ENCODE results near the gene ZFR2.

Gene ZFR2

GRCh38 chr19:3781603-3782002 is 87.2 kb downstream of the ZFR2 start:
- Histone ChIP-seq H3K27me3 (ENCODE audit: control insufficient read depth, low read length) (peaks cover 10% of the 10 kb centered on the region; the same call in 1 of the 2 replicates), H3K9me2 (replicated peaks; ENCODE audit: control insufficient read depth, low read length) (no peaks in the 10 kb centered on the region)
- TF ChIP-seq, protein P1, sequence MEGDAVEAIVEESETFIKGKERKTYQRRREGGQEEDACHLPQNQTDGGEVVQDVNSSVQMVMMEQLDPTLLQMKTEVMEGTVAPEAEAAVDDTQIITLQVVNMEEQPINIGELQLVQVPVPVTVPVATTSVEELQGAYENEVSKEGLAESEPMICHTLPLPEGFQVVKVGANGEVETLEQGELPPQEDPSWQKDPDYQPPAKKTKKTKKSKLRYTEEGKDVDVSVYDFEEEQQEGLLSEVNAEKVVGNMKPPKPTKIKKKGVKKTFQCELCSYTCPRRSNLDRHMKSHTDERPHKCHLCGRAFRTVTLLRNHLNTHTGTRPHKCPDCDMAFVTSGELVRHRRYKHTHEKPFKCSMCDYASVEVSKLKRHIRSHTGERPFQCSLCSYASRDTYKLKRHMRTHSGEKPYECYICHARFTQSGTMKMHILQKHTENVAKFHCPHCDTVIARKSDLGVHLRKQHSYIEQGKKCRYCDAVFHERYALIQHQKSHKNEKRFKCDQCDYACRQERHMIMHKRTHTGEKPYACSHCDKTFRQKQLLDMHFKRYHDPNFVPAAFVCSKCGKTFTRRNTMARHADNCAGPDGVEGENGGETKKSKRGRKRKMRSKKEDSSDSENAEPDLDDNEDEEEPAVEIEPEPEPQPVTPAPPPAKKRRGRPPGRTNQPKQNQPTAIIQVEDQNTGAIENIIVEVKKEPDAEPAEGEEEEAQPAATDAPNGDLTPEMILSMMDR (IDR thresholded peaks at IDR 0.05; ENCODE audit: low read depth, low read length, poor library complexity, severe bottlenecking) = no peak
- TF ChIP-seq EZH2phosphoT487 (IDR thresholded peaks at IDR 0.05; ENCODE audit: borderline replicate concordance, low read length) = no peak

DNA sequence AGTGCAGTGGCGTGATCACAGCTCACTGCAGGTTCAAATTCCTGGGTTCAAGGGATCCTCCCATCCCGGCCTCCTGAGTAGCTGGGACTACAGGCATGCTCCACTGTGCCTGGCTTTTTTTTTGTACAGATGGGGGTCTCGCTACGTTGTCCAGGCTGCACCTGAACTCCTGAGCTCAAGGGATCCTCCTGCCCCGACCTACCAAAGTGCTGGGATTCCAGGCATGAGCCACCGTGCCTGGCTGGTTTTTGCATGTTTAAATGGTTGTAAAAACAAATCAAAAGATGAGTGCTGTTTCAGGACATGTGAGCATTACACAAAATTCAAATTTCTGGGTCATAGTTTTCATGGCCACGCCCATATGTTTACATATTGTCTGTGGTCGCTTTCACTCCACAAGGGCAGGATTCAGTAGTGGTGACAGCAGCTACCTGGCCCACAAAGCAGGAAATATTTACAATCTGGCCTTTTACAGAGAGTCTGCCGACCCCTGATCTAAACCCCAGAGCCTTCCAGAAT is 88.0 kb downstream of the ZFR2 start:
- peaks cover 18% of the 10 kb centered on the region; the same call in 1 of the 2 replicates for H3K9me3 ChIP-seq (ENCODE audit: control insufficient read depth, insufficient read depth, low read length)
- H3K79me2 ChIP-seq (ENCODE audit: control insufficient read depth, low read length) = no peaks in the 10 kb centered on the region
- H3K4me2 ChIP-seq (ENCODE audit: low read length) = no peak overlapping the region
- no peaks in the 10 kb centered on the region for H3F3A ChIP-seq (ENCODE audit: control insufficient read depth, insufficient read depth)
- H3K36me3 ChIP-seq (ENCODE audit: control insufficient read depth, low read length) = no peaks in the 10 kb centered on the region
- no peak overlapping the region for H3K27ac ChIP-seq (ENCODE audit: low read depth, low read length)
- H3K4me1 ChIP-seq (ENCODE audit: control insufficient read depth, low read length) = no peaks in the 10 kb centered on the region
- no peaks in the 10 kb centered on the region; the same call in 1 of the 2 replicates for H4K20me1 ChIP-seq (ENCODE audit: control insufficient read depth, insufficient read depth, low read depth, low read length)
- no peaks in the 10 kb centered on the region for H3K9me2 ChIP-seq (replicated peaks; ENCODE audit: control insufficient read depth, low read length)
- H3K4me3 ChIP-seq (ENCODE audit: low read length) = no peak overlapping the region
- H3K27me3 ChIP-seq (ENCODE audit: control insufficient read depth, low read length) = peaks cover 10% of the 10 kb centered on the region; the same call in 1 of the 2 replicates
- TF ChIP-seq, protein P1 (IDR thresholded peaks at IDR 0.05; ENCODE audit: low read depth, low read length, poor library complexity, severe bottlenecking) = no peak
- no peak for TF ChIP-seq EZH2phosphoT487 (IDR thresholded peaks at IDR 0.05; ENCODE audit: borderline replicate concordance, low read length)

More at GRCh38 chr19:3781603-3782002, 87.2 kb downstream of the ZFR2 start:
- Histone ChIP-seq H3K4me2 (ENCODE audit: low read length) (no peak overlapping the region), H3K4me1 (ENCODE audit: control insufficient read depth, low read length) (no peaks in the 10 kb centered on the region), H3K27ac (ENCODE audit: low read depth, low read length) (no peak overlapping the region), H3K79me2 (ENCODE audit: control insufficient read depth, low read length) (no peaks in the 10 kb centered on the region), H3K4me3 (ENCODE audit: low read length) (no peak overlapping the region), H3K36me3 (ENCODE audit: control insufficient read depth, low read length) (no peaks in the 10 kb centered on the region), H3F3A (ENCODE audit: control insufficient read depth, insufficient read depth) (no peaks in the 10 kb centered on the region), H4K20me1 (ENCODE audit: control insufficient read depth, insufficient read depth, low read depth, low read length) (no peaks in the 10 kb centered on the region; the same call in 1 of the 2 replicates), H3K9me3 (ENCODE audit: control insufficient read depth, insufficient read depth, low read length) (peaks cover 18% of the 10 kb centered on the region; the same call in 1 of the 2 replicates)

DNA sequence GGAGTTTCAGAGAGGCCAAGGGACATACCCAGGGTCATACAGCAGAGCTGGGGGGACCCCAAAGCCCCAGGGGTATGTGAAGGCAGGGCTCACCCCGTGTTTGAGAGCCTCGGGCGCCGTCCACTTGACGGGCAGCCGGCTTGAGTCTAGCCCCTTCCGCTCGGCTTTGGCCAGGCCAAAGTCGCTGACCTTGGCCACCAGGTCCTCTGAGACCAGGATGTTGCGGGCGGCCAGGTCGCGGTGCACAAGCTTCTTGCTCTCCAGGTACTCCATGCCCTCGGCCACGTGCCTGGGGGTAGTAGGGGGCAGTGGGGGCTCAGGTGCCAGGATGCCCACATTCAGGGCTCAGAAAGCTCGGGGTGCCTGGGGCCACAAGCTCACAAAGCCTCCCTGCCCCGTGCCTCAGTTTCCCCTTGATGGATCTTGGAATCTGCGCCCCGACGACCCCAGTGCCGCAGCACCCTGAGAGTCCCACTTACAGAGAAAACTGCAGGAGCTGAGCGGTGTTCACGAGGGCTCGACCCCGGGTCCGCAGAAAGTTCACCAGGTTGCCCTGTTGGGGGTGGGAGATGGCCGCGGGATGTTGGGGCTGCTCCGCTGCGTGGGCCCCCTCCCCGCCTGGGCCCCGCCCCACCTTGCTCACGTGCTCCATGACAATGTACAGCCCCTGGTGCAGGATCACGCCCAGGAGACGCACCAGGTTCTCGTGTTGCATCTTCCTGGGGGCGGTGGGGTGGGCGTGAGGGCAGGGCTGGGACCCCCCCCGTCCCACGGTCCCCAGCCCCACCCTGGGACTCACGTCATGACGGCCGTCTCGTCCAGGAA is 89.7 kb downstream of the ZFR2 start:
- H3K27me3 ChIP-seq (ENCODE audit: control insufficient read depth, low read length) = no peaks in the 10 kb centered on the region
- H3K27ac ChIP-seq (ENCODE audit: low read depth, low read length) = no peak overlapping the region
- no peaks in the 10 kb centered on the region; the same call in 1 of the 2 replicates for H4K20me1 ChIP-seq (ENCODE audit: control insufficient read depth, insufficient read depth, low read depth, low read length)
- no peaks in the 10 kb centered on the region for H3F3A ChIP-seq (ENCODE audit: control insufficient read depth, insufficient read depth)
- no peak overlapping the region for H3K4me3 ChIP-seq (ENCODE audit: low read length)
- H3K9me2 ChIP-seq (replicated peaks; ENCODE audit: control insufficient read depth, low read length) = no peaks in the 10 kb centered on the region
- H3K4me2 ChIP-seq (ENCODE audit: low read length) = no peak overlapping the region
- H3K4me1 ChIP-seq (ENCODE audit: control insufficient read depth, low read length) = no peaks in the 10 kb centered on the region
- no peaks in the 10 kb centered on the region for H3K79me2 ChIP-seq (ENCODE audit: control insufficient read depth, low read length)
- no peaks in the 10 kb centered on the region for H3K36me3 ChIP-seq (ENCODE audit: control insufficient read depth, low read length)
- peaks cover 18% of the 10 kb centered on the region; the same call in 1 of the 2 replicates for H3K9me3 ChIP-seq (ENCODE audit: control insufficient read depth, insufficient read depth, low read length)
- no peak for TF ChIP-seq EZH2phosphoT487 (IDR thresholded peaks at IDR 0.05; ENCODE audit: borderline replicate concordance, low read length)
- TF ChIP-seq, protein P1 (IDR thresholded peaks at IDR 0.05; ENCODE audit: low read depth, low read length, poor library complexity, severe bottlenecking) = no peak
